ENCODE measurements around the gene PEX10.

PEX10 gene

DNA sequence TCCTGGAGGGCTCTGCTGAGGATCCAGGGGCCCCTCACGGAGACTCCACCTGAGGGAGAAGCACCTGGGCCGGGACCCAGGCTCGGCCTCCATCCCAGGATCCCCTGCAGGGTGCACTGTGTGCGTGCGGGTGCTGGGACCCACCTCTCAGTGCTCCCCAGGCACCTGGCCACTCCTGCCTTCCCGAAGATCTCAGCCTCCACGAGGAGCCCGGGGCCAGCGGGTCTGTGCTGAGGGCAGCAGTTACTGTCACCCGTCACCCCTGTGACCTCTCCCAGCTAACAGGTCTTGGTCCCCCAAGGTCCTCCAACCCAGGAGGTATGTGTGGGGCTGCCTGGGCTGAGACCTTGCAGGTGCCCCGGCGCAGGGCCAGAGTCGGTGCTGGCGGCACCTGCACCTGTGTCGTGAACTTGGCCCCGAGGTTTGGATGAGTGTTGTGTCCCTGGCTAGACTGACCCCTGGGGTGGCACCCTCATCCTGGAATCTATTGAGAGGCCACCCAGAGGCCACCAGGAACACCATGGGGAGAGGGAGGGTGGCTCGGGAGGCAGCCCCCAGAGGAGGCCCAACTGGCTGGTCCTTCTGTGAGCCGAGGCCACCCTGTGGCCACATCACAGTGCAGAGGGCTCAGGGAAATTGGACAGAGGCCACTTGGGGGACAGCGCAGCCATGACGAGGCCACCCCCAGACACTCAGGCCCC, 38.7 kb downstream of the PEX10 start:
- CTCF ChIA-PET: interaction anchor here (0.6 to 21.2 kb wide), 2 partner anchors 8 to 173 kb away, joined by 3 to 891 read pairs; partner anchors contain the start of gene FAAP20
- no peak overlapping the region for H3K4me3 ChIP-seq (ENCODE audit: low read depth, low read length)
- POLR2A ChIA-PET: no interaction called here
- DNase-seq (ENCODE audit: low read depth, low spot score): no peak
- TF ChIP-seq, protein P1, sequence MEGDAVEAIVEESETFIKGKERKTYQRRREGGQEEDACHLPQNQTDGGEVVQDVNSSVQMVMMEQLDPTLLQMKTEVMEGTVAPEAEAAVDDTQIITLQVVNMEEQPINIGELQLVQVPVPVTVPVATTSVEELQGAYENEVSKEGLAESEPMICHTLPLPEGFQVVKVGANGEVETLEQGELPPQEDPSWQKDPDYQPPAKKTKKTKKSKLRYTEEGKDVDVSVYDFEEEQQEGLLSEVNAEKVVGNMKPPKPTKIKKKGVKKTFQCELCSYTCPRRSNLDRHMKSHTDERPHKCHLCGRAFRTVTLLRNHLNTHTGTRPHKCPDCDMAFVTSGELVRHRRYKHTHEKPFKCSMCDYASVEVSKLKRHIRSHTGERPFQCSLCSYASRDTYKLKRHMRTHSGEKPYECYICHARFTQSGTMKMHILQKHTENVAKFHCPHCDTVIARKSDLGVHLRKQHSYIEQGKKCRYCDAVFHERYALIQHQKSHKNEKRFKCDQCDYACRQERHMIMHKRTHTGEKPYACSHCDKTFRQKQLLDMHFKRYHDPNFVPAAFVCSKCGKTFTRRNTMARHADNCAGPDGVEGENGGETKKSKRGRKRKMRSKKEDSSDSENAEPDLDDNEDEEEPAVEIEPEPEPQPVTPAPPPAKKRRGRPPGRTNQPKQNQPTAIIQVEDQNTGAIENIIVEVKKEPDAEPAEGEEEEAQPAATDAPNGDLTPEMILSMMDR (IDR thresholded peaks at IDR 0.05; ENCODE audit: insufficient read depth, low read length, missing control alignments): no peak

DNA sequence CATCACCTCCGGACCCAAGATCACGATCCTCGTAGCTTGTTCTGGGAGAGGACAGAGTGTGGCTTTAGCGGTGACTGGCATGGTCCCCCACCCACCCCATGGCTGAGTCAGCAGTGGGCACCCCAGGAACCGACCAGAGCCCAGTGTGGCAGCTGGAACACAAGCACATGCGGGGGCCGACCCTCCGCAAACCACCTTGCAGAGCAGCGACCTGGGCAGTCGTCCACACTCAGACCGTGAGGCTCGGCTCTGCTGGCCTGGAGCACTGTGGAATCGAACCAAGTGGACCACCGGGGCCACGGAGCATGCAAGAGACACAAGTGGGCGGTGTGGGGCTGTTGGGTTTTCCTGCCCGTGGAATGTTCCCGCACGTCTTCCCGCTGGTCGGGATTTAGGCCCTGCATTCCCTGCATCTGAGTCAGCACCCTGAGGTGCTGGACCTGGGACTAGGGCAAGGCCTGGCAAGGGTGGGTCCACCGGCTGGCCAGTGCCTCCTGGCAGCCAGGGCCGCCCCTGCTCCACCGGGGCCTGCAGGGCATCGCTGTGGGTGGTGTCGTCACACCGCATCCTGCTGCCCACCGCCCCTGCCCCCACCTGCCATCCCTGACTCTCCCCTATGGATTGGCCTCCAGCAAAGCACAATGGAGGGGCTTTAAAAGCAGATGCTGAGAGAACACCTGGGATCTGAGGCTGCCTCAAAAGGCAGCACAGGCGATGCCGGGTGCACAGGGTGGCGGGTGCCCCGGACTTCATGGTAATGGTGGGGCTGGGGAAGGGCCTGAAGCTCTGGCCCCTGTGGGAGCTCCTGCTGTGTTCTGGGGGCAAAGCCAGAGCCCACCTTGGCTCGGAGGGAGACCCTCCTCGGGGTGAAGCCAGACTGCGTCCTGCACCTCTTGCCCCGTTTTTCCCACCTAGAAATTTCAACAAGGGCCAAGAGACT, 39.5 kb downstream of the PEX10 start:
- POLR2A ChIA-PET: no interaction called here
- H3K4me3 ChIP-seq (ENCODE audit: low read depth, low read length): no peak overlapping the region
- CTCF ChIA-PET: interaction anchor here (0.6 to 1.2 kb wide), 3 partner anchors 9 to 178 kb away, joined by 3 read pairs; partner anchors contain the start of gene FAAP20
- TF ChIP-seq, protein P1 (IDR thresholded peaks at IDR 0.05; ENCODE audit: insufficient read depth, low read length, missing control alignments): no peak
- no peak for DNase-seq (ENCODE audit: low read depth, low spot score)

DNA sequence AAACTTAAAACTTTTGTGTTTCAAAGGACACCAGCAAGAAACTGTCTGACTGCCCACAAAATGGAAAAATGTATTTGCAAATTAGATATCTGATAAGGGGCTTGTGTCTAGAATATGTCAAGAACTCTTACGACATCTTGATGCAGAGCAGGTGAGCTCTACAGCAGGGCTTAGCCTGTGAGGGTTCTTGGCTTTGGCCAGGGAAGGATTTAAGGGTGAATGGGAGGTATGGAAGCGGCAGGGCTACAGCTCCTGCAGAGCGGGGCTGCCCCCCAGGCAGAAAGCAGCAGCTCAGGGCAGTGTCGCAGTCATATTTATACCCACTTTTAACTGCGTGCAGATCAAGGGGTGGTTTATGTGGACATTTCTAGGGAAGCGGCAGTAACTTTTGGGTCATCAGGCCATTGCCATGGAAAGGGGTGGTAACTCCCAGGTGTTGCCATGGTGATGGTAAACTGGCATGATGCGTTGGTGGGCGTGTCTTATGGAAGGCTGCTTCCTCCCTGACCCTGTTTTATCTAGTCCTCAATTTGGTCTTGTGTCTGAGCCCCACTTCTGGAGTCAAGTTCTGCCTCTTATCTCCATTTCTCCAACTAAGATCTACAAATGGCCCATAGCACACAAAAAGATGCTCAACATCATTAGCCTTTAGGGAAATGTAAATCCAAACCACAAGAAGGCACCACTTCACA, 44.2 kb downstream of the PEX10 start:
- H3K4me3 ChIP-seq (ENCODE audit: low read depth, low read length): no peak overlapping the region
- TF ChIP-seq, protein P1 (IDR thresholded peaks at IDR 0.05; ENCODE audit: insufficient read depth, low read length, missing control alignments): no peak
- CTCF ChIA-PET: interaction anchor here (0.7 to 3.4 kb wide), 4 partner anchors 13 to 172 kb away, joined by 3 to 22 read pairs (median 4); no protein-coding TSS in a partner anchor
- no peak for DNase-seq (ENCODE audit: low read depth, low spot score)
- POLR2A ChIA-PET: no interaction called here

DNA sequence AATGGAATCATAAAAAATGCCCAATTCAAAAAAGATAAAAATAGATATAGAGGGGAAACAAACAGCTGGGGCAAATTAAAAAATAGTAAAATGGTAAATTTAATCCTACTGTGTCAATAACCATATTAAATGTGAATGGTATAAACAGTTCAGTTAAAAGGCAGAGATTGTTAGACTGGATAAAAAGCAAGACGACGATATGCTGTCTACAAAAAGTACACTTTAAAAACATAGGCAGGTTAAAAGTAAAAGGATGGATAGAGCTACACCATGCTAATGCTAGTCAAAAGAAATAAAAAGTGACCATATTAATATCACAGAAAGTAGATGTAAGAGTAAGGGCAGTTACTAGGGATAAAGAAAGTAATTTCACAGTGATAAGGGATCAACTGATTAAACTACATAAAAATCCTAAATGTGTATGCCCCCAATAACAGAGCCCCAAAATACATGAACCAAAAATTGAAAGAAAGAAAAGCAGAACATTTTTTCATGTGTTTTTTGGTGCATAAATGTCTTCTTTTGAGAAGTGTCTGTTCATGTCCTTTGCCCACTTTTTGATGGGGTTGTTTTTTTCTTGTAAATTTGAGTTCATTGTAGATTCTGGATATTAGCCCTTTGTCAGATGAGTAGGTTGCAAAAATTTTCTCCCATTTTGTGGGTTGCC, 48.4 kb downstream of the PEX10 start:
- H3K4me3 ChIP-seq (ENCODE audit: low read depth, low read length): no peak overlapping the region
- POLR2A ChIA-PET: interaction anchor here (0.6 kb wide), 1 partner anchor 68 kb away, joined by 6 read pairs; no protein-coding TSS in a partner anchor
- TF ChIP-seq, protein P1 (IDR thresholded peaks at IDR 0.05; ENCODE audit: insufficient read depth, low read length, missing control alignments): no peak
- no peak for DNase-seq (ENCODE audit: low read depth, low spot score)
- CTCF ChIA-PET: interaction anchor here (0.8 kb wide), 1 partner anchor 169 kb away, joined by 4 read pairs; the partner anchor contains the start of gene FAAP20

DNA sequence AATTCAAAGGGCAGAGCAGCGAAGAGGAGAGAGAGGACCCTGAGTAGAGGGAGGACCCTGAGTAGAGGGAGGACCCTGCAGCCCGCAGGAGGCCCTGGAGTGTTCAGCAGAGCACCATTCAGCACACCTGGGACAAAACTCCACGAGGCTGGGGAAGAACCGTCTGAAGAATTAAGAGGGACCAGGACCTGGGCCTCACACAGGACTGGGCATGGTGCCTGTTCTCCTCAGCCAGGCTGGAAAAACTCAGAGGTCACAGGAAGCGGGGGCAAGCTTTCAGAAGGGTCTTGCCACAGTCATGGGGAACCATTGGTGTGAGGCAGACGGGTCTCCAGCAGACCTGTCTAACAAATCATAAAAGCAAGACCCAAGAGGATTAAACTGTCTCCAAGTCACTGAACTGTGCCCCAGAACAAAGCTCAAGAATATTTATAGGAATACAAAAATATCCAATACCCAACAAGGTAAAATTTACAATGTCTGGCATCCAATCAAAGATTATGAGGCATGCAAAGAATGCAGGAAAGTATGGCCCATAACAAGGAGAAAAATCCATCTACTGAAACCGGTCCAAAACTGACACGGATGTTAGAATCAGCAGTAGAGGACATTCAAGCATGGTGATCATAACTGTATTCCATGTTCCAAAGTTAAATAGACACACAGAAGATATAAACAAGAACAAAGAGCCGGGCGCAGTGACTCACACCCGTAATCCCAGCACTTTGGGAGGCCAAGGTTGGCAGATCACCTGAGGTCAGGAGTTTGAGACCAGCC, 51.6 kb downstream of the PEX10 start:
- DNase-seq (ENCODE audit: low read depth, low spot score): no peak
- TF ChIP-seq, protein P1 (IDR thresholded peaks at IDR 0.05; ENCODE audit: insufficient read depth, low read length, missing control alignments): no peak
- H3K4me3 ChIP-seq (ENCODE audit: low read depth, low read length): no peak overlapping the region
- CTCF ChIA-PET: interaction anchor here (1.2 kb wide), 2 partner anchors 21 to 166 kb away, joined by 3 to 4 read pairs; partner anchors contain the start of gene FAAP20
- POLR2A ChIA-PET: no interaction called here

Measured in AG04449 (cell line).